Measurements from ENCODE around the gene TMEM98. TPM values are rescaled to one million over a fixed set of nuclear protein-coding genes. Genes with fewer than 3 reads are reported as not detected.

TMEM98 gene
- total and polyA plus RNA-seq, 9 of the 15 experiments (the other 6 are each of a cell fraction or from before 2014, with no cell fraction given): 33.5 to 164 (median 84.7) TPM

DNA sequence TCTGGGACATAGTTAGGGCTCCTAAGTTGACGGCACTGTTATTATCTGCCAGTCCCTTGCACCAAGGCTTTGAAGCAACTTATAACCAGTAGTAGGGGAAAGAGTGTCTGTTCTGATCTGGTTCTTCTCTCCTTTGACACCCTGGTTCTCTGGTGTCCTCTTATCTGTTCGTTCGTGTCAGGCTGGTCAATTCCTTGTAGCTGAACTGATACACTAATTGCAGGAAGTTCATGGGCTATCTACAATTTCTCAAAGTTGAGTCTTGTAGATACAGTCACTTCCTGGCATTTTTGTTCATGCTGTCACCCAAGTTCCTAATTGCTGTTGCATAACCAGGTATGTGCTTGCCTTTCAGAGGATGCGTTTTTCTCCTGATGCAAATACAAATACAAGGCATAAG, 33.7 kb upstream of the TMEM98 start (continued):
- TF ChIP-seq, protein P1, sequence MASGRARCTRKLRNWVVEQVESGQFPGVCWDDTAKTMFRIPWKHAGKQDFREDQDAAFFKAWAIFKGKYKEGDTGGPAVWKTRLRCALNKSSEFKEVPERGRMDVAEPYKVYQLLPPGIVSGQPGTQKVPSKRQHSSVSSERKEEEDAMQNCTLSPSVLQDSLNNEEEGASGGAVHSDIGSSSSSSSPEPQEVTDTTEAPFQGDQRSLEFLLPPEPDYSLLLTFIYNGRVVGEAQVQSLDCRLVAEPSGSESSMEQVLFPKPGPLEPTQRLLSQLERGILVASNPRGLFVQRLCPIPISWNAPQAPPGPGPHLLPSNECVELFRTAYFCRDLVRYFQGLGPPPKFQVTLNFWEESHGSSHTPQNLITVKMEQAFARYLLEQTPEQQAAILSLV (tag; IDR thresholded peaks at IDR 0.05): no peak
- TF ChIP-seq ZNF668 (CRISPR knock-in tag; IDR thresholded peaks at IDR 0.05) (no peak), KDM1A (IDR thresholded peaks at IDR 0.05) (peak; percentile 72 to 76; a peak in 2 of 4 replicates), ZFP36 (IDR thresholded peaks at IDR 0.05; ENCODE audit: low read depth, low read length, partially characterized antibody) (no peak), ZBED1 (IDR thresholded peaks at IDR 0.05) (no peak), HDAC3 (IDR thresholded peaks at IDR 0.05; ENCODE audit: borderline replicate concordance, partially characterized antibody) (peak; percentile 76), PML (IDR thresholded peaks at IDR 0.05; ENCODE audit: low read length) (no peak), SPI1 (IDR thresholded peaks at IDR 0.05; ENCODE audit: borderline replicate concordance, low read depth, low read length) (0 out of 2 replicates have a peak, but pooled peaks have one; percentile 29), SAP30 (IDR thresholded peaks at IDR 0.05; ENCODE audit: borderline replicate concordance, insufficient read depth, low read depth, low read length, poor library complexity, severe bottlenecking) (no peak), ZNF77 (CRISPR knock-in tag; IDR thresholded peaks at IDR 0.05) (no peak), SUPT5H (IDR thresholded peaks at IDR 0.05) (no peak), LEF1 (IDR thresholded peaks at IDR 0.05) (peak; percentile 77), MAFK (IDR thresholded peaks at IDR 0.05; ENCODE audit: low read length) (no peak), ZNF124 (CRISPR knock-in tag; IDR thresholded peaks at IDR 0.05) (no peak), ZNF3 (CRISPR knock-in tag; IDR thresholded peaks at IDR 0.05) (no peak), POLR2AphosphoS2 (IDR thresholded peaks at IDR 0.05; ENCODE audit: low read length) (no peak)
- TF ChIP-seq, protein P2, sequence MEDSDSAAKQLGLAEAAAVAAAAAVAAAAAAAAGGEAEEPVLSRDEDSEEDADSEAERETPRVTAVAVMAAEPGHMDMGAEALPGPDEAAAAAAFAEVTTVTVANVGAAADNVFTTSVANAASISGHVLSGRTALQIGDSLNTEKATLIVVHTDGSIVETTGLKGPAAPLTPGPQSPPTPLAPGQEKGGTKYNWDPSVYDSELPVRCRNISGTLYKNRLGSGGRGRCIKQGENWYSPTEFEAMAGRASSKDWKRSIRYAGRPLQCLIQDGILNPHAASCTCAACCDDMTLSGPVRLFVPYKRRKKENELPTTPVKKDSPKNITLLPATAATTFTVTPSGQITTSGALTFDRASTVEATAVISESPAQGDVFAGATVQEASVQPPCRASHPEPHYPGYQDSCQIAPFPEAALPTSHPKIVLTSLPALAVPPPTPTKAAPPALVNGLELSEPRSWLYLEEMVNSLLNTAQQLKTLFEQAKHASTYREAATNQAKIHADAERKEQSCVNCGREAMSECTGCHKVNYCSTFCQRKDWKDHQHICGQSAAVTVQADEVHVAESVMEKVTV (CRISPR knock-in tag; IDR thresholded peaks at IDR 0.05): no peak
- TF ChIP-seq, protein P3, sequence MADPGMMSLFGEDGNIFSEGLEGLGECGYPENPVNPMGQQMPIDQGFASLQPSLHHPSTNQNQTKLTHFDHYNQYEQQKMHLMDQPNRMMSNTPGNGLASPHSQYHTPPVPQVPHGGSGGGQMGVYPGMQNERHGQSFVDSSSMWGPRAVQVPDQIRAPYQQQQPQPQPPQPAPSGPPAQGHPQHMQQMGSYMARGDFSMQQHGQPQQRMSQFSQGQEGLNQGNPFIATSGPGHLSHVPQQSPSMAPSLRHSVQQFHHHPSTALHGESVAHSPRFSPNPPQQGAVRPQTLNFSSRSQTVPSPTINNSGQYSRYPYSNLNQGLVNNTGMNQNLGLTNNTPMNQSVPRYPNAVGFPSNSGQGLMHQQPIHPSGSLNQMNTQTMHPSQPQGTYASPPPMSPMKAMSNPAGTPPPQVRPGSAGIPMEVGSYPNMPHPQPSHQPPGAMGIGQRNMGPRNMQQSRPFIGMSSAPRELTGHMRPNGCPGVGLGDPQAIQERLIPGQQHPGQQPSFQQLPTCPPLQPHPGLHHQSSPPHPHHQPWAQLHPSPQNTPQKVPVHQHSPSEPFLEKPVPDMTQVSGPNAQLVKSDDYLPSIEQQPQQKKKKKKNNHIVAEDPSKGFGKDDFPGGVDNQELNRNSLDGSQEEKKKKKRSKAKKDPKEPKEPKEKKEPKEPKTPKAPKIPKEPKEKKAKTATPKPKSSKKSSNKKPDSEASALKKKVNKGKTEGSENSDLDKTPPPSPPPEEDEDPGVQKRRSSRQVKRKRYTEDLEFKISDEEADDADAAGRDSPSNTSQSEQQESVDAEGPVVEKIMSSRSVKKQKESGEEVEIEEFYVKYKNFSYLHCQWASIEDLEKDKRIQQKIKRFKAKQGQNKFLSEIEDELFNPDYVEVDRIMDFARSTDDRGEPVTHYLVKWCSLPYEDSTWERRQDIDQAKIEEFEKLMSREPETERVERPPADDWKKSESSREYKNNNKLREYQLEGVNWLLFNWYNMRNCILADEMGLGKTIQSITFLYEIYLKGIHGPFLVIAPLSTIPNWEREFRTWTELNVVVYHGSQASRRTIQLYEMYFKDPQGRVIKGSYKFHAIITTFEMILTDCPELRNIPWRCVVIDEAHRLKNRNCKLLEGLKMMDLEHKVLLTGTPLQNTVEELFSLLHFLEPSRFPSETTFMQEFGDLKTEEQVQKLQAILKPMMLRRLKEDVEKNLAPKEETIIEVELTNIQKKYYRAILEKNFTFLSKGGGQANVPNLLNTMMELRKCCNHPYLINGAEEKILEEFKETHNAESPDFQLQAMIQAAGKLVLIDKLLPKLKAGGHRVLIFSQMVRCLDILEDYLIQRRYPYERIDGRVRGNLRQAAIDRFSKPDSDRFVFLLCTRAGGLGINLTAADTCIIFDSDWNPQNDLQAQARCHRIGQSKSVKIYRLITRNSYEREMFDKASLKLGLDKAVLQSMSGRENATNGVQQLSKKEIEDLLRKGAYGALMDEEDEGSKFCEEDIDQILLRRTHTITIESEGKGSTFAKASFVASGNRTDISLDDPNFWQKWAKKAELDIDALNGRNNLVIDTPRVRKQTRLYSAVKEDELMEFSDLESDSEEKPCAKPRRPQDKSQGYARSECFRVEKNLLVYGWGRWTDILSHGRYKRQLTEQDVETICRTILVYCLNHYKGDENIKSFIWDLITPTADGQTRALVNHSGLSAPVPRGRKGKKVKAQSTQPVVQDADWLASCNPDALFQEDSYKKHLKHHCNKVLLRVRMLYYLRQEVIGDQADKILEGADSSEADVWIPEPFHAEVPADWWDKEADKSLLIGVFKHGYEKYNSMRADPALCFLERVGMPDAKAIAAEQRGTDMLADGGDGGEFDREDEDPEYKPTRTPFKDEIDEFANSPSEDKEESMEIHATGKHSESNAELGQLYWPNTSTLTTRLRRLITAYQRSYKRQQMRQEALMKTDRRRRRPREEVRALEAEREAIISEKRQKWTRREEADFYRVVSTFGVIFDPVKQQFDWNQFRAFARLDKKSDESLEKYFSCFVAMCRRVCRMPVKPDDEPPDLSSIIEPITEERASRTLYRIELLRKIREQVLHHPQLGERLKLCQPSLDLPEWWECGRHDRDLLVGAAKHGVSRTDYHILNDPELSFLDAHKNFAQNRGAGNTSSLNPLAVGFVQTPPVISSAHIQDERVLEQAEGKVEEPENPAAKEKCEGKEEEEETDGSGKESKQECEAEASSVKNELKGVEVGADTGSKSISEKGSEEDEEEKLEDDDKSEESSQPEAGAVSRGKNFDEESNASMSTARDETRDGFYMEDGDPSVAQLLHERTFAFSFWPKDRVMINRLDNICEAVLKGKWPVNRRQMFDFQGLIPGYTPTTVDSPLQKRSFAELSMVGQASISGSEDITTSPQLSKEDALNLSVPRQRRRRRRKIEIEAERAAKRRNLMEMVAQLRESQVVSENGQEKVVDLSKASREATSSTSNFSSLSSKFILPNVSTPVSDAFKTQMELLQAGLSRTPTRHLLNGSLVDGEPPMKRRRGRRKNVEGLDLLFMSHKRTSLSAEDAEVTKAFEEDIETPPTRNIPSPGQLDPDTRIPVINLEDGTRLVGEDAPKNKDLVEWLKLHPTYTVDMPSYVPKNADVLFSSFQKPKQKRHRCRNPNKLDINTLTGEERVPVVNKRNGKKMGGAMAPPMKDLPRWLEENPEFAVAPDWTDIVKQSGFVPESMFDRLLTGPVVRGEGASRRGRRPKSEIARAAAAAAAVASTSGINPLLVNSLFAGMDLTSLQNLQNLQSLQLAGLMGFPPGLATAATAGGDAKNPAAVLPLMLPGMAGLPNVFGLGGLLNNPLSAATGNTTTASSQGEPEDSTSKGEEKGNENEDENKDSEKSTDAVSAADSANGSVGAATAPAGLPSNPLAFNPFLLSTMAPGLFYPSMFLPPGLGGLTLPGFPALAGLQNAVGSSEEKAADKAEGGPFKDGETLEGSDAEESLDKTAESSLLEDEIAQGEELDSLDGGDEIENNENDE (IDR thresholded peaks at IDR 0.05; ENCODE audit: low read depth, low read length): no peak

All from K562 (cell line).